GM18858 (cell line): ENCODE measurements around the gene ZNF516.

Experiments
- ATAC-seq: cut with Tn5 transposase; IDR thresholded peaks from one replicate; pipeline ENCODE4 v1.9.1; 2021; ENCODE audit not compliant: unreplicated experiment

Gene ZNF516

GRCh38 chr18:76350134-76351025 is 144.7 kb downstream of the ZNF516 start:
- ATAC-seq = no peak

GRCh38 chr18:76349067-76349715 is 145.9 kb downstream of the ZNF516 start:
- ATAC-seq = no peak

GRCh38 chr18:76348267-76349066 is 146.6 kb downstream of the ZNF516 start:
- ATAC-seq = no peak

- ATAC-seq = no peak
These were observed 147.7 kb downstream of the ZNF516 start for GRCh38 chr18:76347341-76347740.

- ATAC-seq = no peak
These were observed 148.4 kb downstream of the ZNF516 start for GRCh38 chr18:76346490-76347130.

- no peak for ATAC-seq
These were observed 149.1 kb downstream of the ZNF516 start for GRCh38 chr18:76345901-76346300.

- no peak for ATAC-seq
These were observed 151.0 kb downstream of the ZNF516 start for GRCh38 chr18:76343938-76344569.

- no peak for ATAC-seq
These were observed 154.6 kb downstream of the ZNF516 start for GRCh38 chr18:76340410-76340809.

GRCh38 chr18:76339246-76339620 is 155.8 kb downstream of the ZNF516 start:
- no peak for ATAC-seq

GRCh38 chr18:76338619-76339245 is 156.3 kb downstream of the ZNF516 start:
- ATAC-seq = no peak

GRCh38 chr18:76338088-76338487 is 157.0 kb downstream of the ZNF516 start:
- ATAC-seq = no peak

GRCh38 chr18:76335859-76336640 is 159.0 kb downstream of the ZNF516 start:
- no peak for ATAC-seq

GRCh38 chr18:76328140-76328539 is 166.9 kb downstream of the ZNF516 start:
- no peak for ATAC-seq

GRCh38 chr18:76323891-76324290 is 171.2 kb downstream of the ZNF516 start:
- no peak for ATAC-seq

GRCh38 chr18:76322686-76323085 is 172.4 kb downstream of the ZNF516 start:
- ATAC-seq = no peak

GRCh38 chr18:76319366-76319765 is 175.7 kb downstream of the ZNF516 start:
- no peak for ATAC-seq

GRCh38 chr18:76318607-76319006 is 176.4 kb downstream of the ZNF516 start:
- ATAC-seq = no peak

GRCh38 chr18:76317136-76317535 is 177.9 kb downstream of the ZNF516 start:
- no peak for ATAC-seq

- ATAC-seq = no peak
These were observed 179.3 kb downstream of the ZNF516 start for GRCh38 chr18:76315722-76316230.
